OCI-LY7 (cell line): ENCODE measurements around the gene BIRC2.

ENCODE experiments used
- EZH2phosphoT487 ChIP-seq: fragments of 200-600 bp; sonication (generic); IDR thresholded peaks from 2 replicates; pipeline ENCODE4 v1.6.1; 2018; ENCODE audit warnings: low read depth, borderline replicate concordance, mild to moderate bottlenecking, mixed run types, antibody characterized with exemption, low read length, moderate library complexity, mixed read lengths
- TF ChIP-seq, protein P1 (sequence below): fragments of 200-600 bp; sonication (generic); conservative IDR thresholded peaks from 2 replicates; pipeline ENCODE4 v1.5.1; 2014; ENCODE audit warnings: mild to moderate bottlenecking, antibody characterized with exemption, low read length, moderate library complexity, mixed read lengths

DNA sequence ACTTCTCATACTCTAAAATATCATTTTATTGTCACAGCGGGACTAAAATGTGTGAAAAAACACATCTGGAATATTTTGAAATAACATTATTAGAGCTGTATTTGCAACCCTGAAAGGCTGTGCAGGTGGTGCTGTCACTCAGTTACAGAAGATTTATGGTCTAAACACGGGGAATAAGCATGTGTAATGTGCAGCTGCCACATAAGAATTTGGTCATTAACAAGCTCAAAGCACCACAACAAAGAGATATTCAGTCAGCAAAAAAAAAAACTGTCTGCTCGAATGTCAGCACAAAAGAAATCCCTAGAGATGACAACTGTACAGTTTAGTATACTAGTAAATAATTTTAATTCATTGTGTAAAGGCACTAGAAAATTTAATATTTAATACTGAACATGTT is 74.2 kb downstream of the BIRC2 start:
- no peak for TF ChIP-seq EZH2phosphoT487
- TF ChIP-seq, protein P1, sequence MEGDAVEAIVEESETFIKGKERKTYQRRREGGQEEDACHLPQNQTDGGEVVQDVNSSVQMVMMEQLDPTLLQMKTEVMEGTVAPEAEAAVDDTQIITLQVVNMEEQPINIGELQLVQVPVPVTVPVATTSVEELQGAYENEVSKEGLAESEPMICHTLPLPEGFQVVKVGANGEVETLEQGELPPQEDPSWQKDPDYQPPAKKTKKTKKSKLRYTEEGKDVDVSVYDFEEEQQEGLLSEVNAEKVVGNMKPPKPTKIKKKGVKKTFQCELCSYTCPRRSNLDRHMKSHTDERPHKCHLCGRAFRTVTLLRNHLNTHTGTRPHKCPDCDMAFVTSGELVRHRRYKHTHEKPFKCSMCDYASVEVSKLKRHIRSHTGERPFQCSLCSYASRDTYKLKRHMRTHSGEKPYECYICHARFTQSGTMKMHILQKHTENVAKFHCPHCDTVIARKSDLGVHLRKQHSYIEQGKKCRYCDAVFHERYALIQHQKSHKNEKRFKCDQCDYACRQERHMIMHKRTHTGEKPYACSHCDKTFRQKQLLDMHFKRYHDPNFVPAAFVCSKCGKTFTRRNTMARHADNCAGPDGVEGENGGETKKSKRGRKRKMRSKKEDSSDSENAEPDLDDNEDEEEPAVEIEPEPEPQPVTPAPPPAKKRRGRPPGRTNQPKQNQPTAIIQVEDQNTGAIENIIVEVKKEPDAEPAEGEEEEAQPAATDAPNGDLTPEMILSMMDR, result no peak
